HUES6 (cell line): ENCODE data around the gene TPH1.

Source experiments
- H3K27ac ChIP-seq: 2 replicates; pipeline ENCODE4 v1.7.0; 2013; ENCODE audit warnings: low read depth, mild to moderate bottlenecking, low read length, inconsistent platforms
- H3K27me3 ChIP-seq: 2 replicates; pipeline ENCODE4 v1.6.1; 2013; ENCODE audit warnings: low read length; ENCODE audit not compliant: control insufficient read depth, insufficient read depth
- H3K36me3 ChIP-seq: 2 replicates; pipeline ENCODE4 v1.6.1; 2013; ENCODE audit warnings: low read length; ENCODE audit not compliant: control insufficient read depth, insufficient read depth
- H3K4me1 ChIP-seq: 2 replicates; pipeline ENCODE4 v1.6.1; 2013; ENCODE audit warnings: low read length; ENCODE audit not compliant: control insufficient read depth, insufficient read depth
- H3K4me3 ChIP-seq: 2 replicates; pipeline ENCODE4 v1.5.1; 2013; ENCODE audit warnings: low read depth, low read length
- H3K9ac ChIP-seq: one replicate; pipeline ENCODE4 v1.6.1; 2013; ENCODE audit warnings: mild to moderate bottlenecking, low read length
- H3K9me3 ChIP-seq: 2 replicates; pipeline ENCODE4 v1.6.1; 2013; ENCODE audit warnings: low read depth, low read length; ENCODE audit not compliant: control insufficient read depth, insufficient read depth

The TPH1 gene

GRCh38 chr11:18046116-18046777 is at the start of gene TPH1:
Gene TPH1 (minus strand): TSS chr11:18046269. CDS start chr11:18040762, 5,507 bp downstream.
- Histone ChIP-seq H3K9ac (no peak within 1 kb of the TSS), H3K27me3 (peaks cover 43% of the 10 kb centered on the region), H3K4me1 (no peaks in the 10 kb centered on the region), H3K4me3 (peak within 1 kb of the TSS; percentile 38), H3K27ac (no peak within 1 kb of the TSS), H3K36me3 (no peaks in the 10 kb centered on the region), H3K9me3 (no peaks in the 10 kb centered on the region)

DNA sequence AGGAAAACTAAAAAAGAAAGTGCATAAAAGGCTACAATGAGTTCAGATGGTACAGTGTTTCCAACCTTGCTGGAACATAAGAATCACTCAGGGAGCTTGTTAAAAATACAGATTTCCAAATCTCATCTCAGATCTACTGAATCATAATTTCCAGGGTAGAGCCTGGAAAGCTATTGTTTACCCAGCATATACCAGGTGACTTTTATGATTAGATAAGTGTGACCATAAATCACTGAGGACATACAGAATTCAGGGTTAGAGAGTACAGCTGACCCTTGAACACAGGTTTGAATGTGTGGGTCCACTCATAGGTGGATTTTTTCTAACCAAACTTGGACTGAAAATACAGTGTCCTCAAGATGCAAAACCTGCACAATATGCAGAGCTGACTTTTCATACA is 47.9 kb upstream of the TPH1 start:
- Histone ChIP-seq H3K27me3 (no peaks in the 10 kb centered on the region), H3K9me3 (no peaks in the 10 kb centered on the region), H3K27ac (no peak overlapping the region), H3K9ac (no peak overlapping the region), H3K36me3 (peaks cover 73% of the 10 kb centered on the region), H3K4me3 (no peak overlapping the region), H3K4me1 (no peaks in the 10 kb centered on the region)

DNA sequence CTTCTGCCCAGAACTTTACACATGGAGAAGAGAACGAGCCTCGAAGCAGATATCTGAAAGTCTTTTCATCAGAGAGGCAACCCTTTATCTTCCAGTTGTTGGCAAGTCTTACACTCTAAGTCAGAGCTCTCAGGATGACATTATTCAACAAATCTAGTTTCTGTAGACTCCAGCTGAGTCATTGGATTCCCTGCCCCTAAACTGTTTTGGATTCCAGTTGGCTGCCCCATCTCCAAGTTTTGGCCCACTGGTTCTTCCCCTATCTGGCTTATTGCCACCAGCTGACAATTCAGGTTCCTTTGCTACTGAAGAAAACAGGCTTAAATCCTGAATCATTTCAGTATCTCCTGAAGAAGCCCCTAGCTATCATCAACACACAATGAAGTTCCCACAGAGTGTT is 45.7 kb upstream of the TPH1 start:
- H3K9me3 ChIP-seq = no peaks in the 10 kb centered on the region
- no peaks in the 10 kb centered on the region for H3K27me3 ChIP-seq
- peaks cover 95% of the 10 kb centered on the region for H3K36me3 ChIP-seq
- no peak overlapping the region for H3K9ac ChIP-seq
- H3K4me3 ChIP-seq = no peak overlapping the region
- H3K4me1 ChIP-seq = no peaks in the 10 kb centered on the region
- H3K27ac ChIP-seq = no peak overlapping the region

DNA sequence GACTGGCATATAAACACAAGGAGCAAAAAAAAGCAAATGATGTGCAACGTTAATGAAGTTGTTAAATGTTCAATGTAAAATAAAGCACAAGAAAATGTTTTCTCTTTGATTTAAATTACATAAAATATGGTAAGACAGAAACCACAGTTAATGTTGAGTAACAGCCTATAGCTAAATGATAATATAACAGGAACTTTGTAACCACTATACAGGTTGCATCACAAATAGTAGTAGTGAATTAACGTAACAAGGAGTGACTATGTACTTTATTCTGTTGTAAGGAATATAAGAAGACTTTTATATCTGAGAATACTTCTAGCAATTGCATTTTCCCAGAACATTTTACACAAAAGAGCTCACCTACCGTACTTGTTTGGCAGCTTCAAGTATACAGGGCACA is 42.9 kb upstream of the TPH1 start:
- Histone ChIP-seq H3K27me3 (no peaks in the 10 kb centered on the region), H3K4me3 (no peak overlapping the region), H3K27ac (no peak overlapping the region), H3K36me3 (peaks cover 95% of the 10 kb centered on the region), H3K9ac (no peak overlapping the region), H3K9me3 (no peaks in the 10 kb centered on the region), H3K4me1 (no peaks in the 10 kb centered on the region)

- H3K27me3 ChIP-seq = no peaks in the 10 kb centered on the region
- H3K27ac ChIP-seq = no peak overlapping the region
- H3K9ac ChIP-seq = no peak overlapping the region
- no peaks in the 10 kb centered on the region for H3K9me3 ChIP-seq
- H3K36me3 ChIP-seq = peaks cover 95% of the 10 kb centered on the region
- no peak overlapping the region for H3K4me3 ChIP-seq
- H3K4me1 ChIP-seq = no peaks in the 10 kb centered on the region
Measured at GRCh38 chr11:18088366-18088765, 42.3 kb upstream of the TPH1 start.

- H3K4me1 ChIP-seq = no peaks in the 10 kb centered on the region
- H3K27me3 ChIP-seq = no peaks in the 10 kb centered on the region
- no peak overlapping the region for H3K9ac ChIP-seq
- H3K4me3 ChIP-seq = no peak overlapping the region
- H3K36me3 ChIP-seq = peaks cover 72% of the 10 kb centered on the region
- no peak overlapping the region for H3K27ac ChIP-seq
- no peaks in the 10 kb centered on the region for H3K9me3 ChIP-seq
Measured at GRCh38 chr11:18081551-18081950, 35.5 kb upstream of the TPH1 start.

GRCh38 chr11:18080451-18080850 is 34.4 kb upstream of the TPH1 start:
- Histone ChIP-seq H3K36me3 (peaks cover 61% of the 10 kb centered on the region), H3K4me3 (no peak overlapping the region), H3K9ac (no peak overlapping the region)

GRCh38 chr11:18078909-18079308 is 32.8 kb upstream of the TPH1 start:
- Histone ChIP-seq H3K27me3 (no peaks in the 10 kb centered on the region), H3K4me1 (no peaks in the 10 kb centered on the region), H3K36me3 (peaks cover 52% of the 10 kb centered on the region), H3K4me3 (no peak overlapping the region), H3K27ac (no peak overlapping the region), H3K9ac (no peak overlapping the region), H3K9me3 (no peaks in the 10 kb centered on the region)

More at GRCh38 chr11:18080451-18080850, 34.4 kb upstream of the TPH1 start:
- Histone ChIP-seq H3K27me3 (no peaks in the 10 kb centered on the region), H3K9me3 (no peaks in the 10 kb centered on the region), H3K4me1 (no peaks in the 10 kb centered on the region), H3K27ac (no peak overlapping the region)

DNA sequence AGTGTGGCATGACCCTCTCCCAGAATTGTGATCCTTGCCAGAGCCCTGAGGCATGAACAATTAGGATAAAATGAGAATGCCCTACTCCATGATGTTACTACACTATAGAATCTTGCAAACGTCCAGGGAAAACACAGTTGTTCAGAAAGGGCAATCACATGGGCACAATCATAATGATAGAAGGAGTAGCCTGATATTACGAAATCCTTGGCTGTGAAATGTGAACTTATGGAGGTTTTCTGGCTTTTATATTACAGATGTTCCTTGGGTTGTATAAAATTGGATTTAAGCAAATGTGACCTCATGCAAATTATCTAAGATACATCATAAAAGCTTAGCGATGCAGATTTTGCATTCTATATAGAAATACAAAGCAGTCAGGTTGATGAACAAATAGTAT is 29.4 kb upstream of the TPH1 start:
- H3K4me1 ChIP-seq = no peaks in the 10 kb centered on the region
- H3K9me3 ChIP-seq = no peaks in the 10 kb centered on the region
- H3K4me3 ChIP-seq = no peak overlapping the region
- peaks cover 20% of the 10 kb centered on the region for H3K36me3 ChIP-seq
- no peak overlapping the region for H3K9ac ChIP-seq
- H3K27ac ChIP-seq = no peak overlapping the region
- H3K27me3 ChIP-seq = no peaks in the 10 kb centered on the region

DNA sequence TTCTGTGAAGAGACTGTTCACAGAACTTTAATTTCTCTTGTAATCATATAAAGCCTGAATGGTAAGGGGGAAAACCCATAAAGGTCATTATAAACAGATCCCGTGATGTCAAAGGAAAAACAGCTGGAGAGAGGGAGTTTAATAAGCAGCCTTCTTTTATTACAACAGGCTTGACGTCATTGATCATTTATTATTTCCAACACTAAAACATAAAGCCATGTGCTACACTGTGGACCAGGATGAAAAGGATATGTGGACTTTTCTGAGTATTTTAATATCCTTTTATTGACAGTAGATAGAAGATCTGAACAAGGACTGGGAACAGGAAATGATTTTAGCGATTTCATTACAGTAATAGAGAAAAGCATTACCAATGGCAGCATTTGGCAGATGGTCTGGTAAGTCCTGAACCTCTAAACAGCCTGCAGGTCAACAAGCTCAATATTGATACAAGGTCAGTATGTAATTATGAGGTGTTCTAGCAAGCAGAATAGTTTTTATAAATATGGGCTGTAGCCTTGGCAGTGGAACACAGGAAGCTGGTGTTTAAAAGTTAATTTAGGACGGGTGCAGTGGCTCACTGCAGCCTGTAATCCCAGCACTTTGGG is 25.1 kb upstream of the TPH1 start:
- H3K9me3 ChIP-seq = no peaks in the 10 kb centered on the region
- H3K4me3 ChIP-seq = no peak overlapping the region
- no peak overlapping the region for H3K27ac ChIP-seq
- H3K27me3 ChIP-seq = no peaks in the 10 kb centered on the region
- peaks cover 6% of the 10 kb centered on the region for H3K36me3 ChIP-seq
- H3K9ac ChIP-seq = no peak overlapping the region
- H3K4me1 ChIP-seq = no peaks in the 10 kb centered on the region

GRCh38 chr11:18067372-18067771 is 21.3 kb upstream of the TPH1 start:
- no peaks in the 10 kb centered on the region for H3K4me1 ChIP-seq
- H3K27ac ChIP-seq = no peak overlapping the region
- H3K9me3 ChIP-seq = no peaks in the 10 kb centered on the region
- no peak overlapping the region for H3K9ac ChIP-seq
- no peaks in the 10 kb centered on the region for H3K27me3 ChIP-seq
- H3K36me3 ChIP-seq = no peaks in the 10 kb centered on the region
- H3K4me3 ChIP-seq = no peak overlapping the region
